Gastroesophageal sphincter (tissue), 3 donors: ENCODE results near the gene MXRA7.

Experiments used
- POLR2A ChIP-seq, 2 donors: fragments of 450-650 bp; IDR thresholded peaks; one replicate each; pipeline ENCODE4 v1.6.1; 2017; ENCODE audit warnings: antibody characterized with exemption in 2 of 2, mild to moderate bottlenecking in 2 of 2, moderate library complexity in 1 of 2
- POLR2AphosphoS5 ChIP-seq: sonication (generic); formaldehyde crosslinking; IDR thresholded peaks from one replicate; pipeline ENCODE4 v1.6.1; 2017; ENCODE audit warnings: antibody characterized with exemption
- TF ChIP-seq, protein P1 (sequence below), 4 experiments: fragments of 200-600 bp in 2 of 4; fragments of 450-650 bp in 2 of 4; sonication (generic) in 1 of 4; IDR thresholded peaks; one replicate each; pipeline ENCODE4 v1.5.1; 2017 to 2019; ENCODE audit warnings: antibody characterized with exemption in 4 of 4, mild to moderate bottlenecking in 2 of 4, moderate library complexity in 2 of 4

DNA sequence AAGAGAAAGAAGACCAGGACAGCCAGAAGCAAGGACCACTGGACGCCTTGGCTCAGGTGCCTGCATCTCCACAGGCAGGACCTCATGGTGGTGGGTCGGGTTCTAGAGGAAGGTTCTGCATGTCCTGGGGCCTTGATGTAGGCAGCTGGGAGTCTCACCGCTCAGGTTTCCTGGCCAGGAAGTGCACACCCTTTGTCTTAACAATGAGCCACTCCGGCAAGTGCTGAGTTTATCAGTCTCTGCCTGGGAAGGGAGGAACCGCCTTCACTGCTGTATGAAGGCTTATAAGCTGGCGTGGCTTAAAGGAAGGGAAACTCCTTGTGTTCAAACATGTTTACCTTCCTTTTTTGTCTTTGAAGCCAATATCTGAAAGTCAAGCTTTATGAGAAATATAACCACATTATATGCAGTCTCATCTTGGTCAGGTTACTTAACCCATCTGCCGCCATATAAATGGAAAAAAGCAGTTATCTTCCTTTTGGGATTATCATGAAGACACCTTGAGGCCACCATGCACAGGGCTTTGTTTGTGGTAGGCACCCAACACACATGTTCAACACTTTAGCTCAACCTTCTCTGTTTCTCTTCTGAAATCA lies 67.1 kb downstream of the MXRA7 start, which contains the start of gene ST6GALNAC1:
- TF ChIP-seq, protein P1, sequence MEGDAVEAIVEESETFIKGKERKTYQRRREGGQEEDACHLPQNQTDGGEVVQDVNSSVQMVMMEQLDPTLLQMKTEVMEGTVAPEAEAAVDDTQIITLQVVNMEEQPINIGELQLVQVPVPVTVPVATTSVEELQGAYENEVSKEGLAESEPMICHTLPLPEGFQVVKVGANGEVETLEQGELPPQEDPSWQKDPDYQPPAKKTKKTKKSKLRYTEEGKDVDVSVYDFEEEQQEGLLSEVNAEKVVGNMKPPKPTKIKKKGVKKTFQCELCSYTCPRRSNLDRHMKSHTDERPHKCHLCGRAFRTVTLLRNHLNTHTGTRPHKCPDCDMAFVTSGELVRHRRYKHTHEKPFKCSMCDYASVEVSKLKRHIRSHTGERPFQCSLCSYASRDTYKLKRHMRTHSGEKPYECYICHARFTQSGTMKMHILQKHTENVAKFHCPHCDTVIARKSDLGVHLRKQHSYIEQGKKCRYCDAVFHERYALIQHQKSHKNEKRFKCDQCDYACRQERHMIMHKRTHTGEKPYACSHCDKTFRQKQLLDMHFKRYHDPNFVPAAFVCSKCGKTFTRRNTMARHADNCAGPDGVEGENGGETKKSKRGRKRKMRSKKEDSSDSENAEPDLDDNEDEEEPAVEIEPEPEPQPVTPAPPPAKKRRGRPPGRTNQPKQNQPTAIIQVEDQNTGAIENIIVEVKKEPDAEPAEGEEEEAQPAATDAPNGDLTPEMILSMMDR (IDR thresholded peaks at IDR 0.05) = no peak
- TF ChIP-seq POLR2A (IDR thresholded peaks at IDR 0.05) (no peak), POLR2AphosphoS5 (no peak)
